Cortex of kidney (tissue), 1 donor: ENCODE data around the gene MYO3B.

ENCODE experiments used
- DNase-seq: peaks from one replicate; lab custom pipeline; 2025; lab: John Stamatoyannopoulos, UW

Gene MYO3B

GRCh38 chr2:170305711-170306110 lies 127.8 kb downstream of the MYO3B start:
- DNase-seq = no peak

GRCh38 chr2:170306293-170306873 lies 128.4 kb downstream of the MYO3B start:
- no peak for DNase-seq

GRCh38 chr2:170307052-170307451 lies 129.1 kb downstream of the MYO3B start:
- DNase-seq = no peak

- no peak for DNase-seq
Measured at GRCh38 chr2:170307555-170308351, 129.8 kb downstream of the MYO3B start.

DNA sequence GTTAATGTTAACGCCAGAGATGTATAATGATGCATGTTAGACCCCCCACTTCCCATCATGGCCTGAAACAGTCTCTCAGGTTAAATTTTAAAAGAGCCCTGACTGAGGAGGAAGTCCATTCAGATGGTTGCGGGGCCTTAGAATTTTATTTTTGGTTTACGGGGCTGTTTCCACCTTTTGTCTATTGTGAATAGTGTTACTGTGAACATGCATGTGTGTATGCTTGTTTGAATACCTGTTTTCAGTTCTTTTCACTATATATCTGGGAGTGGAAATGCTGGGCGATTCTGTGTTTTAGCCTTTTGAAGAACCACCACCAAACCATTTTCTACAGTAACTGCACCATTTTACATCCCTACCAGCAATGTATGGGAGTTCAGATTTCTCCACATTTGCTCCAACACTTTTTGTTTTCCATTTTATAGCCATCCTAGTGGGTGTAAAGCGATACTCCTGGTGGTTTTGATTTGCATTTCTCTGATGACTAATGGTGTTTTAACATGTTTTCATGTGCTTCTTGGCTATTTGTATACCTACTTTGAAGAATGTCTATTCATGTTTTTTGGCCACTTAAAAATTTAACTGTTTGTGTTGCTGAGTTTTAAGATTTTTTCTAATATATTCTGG lies 133.0 kb downstream of the MYO3B start:
- DNase-seq = no peak

- DNase-seq = no peak
Measured at GRCh38 chr2:170313347-170313991, 135.5 kb downstream of the MYO3B start.

DNA sequence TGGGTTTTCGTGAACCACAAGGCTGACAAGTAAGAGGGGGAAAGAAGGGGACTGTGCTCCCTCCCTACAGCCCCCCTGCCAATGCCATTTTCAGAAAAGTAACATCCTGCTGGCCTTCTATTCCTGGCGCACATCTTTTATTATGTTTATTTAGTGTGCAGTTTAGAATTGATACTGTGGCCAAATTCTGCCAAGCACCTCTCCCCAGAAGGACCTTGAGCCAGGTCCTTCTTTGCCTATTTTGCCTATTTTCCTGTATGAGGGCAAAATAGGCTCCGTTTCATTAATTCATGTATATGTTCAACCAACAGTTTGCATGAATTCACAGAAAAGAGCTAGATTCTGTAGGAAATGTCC lies 136.0 kb downstream of the MYO3B start:
- DNase-seq = no peak

GRCh38 chr2:170314744-170315447 lies 136.9 kb downstream of the MYO3B start:
- no peak for DNase-seq

DNA sequence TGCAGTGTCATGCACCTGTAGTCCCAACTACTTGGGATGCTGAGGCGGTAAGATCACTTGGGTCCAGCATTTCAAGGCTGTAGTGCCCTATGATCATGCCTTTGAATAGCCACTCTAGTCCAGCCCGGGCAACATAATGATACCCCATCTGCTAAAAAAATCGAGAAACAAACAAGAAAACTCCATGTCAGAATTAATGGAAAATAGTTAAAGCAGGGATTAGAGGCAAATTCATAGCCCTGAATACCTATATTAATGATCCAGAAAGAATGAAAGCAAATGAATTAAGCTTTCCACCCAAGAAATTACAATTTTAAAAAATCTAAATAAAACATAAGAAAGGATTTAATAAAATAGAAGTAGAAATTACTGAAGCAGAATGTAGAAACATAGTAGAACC lies 143.0 kb downstream of the MYO3B start:
- no peak for DNase-seq

DNA sequence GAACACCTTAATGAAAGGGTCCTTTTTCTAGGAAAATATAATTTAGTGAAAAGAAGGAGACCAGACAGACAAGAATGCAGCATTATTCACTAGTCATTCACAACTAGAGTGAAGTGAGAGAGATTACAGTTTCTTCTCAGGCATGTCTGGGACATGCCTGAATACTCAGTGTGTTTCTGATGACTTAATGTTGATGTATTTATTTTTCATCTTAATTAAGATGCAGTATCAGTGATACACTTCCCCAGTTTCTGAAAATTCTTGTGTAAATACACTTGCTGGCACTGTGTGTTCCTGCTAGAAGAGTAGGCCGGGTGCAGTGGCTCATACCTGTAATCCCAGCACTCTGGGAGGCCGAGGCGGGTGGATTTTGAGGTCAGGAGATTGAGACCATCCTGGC lies 143.6 kb downstream of the MYO3B start:
- DNase-seq = no peak

- no peak for DNase-seq
Measured at GRCh38 chr2:170322140-170322766, 144.3 kb downstream of the MYO3B start.

- no peak for DNase-seq
Measured at GRCh38 chr2:170323743-170324142, 145.8 kb downstream of the MYO3B start.

DNA sequence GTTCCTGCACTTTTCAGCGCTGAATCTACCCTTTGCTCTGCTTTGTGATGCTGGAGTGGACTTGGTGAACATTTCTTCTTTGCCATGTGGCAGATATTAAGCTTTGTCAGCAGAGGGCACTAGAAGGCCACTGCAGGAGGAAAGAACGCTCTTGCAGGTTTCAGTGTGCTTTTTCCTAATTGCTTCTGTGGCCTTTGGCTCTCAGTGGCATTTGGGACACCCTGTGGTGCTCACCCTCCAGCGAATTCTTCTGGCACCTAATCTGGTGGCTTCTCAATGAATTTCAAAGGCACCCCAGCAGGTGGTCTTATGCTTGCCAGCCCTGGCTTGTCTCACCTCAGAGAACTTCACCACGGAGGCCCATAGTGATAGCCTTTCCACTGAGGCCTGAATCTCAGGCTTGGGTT lies 146.7 kb downstream of the MYO3B start:
- no peak for DNase-seq

- no peak for DNase-seq
Measured at GRCh38 chr2:170330881-170331280, 152.9 kb downstream of the MYO3B start.

DNA sequence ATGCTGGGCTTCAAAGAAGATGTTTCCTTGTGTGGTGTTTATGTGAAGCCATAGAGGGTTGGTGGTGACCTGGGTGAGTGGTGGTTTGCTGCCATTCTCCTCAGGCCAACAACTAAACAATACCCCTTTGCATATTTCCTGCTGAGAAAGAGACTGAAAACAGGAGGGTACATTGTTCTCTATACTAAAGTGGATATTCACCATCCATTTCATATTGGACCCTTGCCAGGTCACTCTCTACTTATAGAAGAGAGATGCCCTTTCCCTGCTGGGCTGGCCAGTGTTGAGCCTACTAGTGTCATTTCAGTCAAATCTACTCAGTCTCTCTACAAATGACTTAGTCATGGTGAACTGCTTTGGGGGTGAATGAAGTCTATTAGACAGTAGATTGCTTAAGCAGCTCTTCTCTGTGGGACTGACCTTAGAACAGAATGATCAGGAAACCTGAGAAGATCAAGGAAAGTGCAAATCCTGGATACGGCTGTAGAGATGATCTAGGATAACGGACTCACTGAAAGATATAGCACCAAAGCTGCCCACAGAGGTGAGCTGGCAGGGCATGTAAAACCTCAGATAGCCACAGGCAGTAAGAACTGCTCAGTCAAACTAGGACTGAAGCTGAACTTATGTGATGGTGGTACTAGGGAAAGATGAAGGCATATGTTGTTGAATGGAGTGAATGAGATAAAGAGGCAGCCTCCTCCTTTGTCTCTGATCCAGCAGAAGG lies 154.9 kb downstream of the MYO3B start:
- no peak for DNase-seq

GRCh38 chr2:170335351-170335750 lies 157.4 kb downstream of the MYO3B start:
- no peak for DNase-seq

DNA sequence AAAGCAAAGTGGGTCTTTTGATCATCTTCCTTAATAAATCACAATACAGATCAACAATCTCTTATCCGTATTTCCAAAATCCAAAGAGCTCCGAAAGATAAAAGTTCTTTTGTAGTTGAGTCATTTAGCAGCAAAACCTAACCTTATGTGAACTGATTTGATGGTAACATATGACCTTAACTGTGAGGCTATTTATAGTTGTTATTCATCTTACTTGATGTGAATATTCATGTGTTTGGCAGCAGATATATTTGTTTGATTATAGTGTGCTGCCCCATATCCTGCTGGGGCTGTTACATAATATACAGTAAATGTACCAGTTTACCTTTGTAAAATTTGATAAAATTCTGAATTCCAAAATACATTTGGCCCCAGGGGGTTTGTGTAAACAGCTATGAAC lies 158.5 kb downstream of the MYO3B start:
- DNase-seq = no peak

DNA sequence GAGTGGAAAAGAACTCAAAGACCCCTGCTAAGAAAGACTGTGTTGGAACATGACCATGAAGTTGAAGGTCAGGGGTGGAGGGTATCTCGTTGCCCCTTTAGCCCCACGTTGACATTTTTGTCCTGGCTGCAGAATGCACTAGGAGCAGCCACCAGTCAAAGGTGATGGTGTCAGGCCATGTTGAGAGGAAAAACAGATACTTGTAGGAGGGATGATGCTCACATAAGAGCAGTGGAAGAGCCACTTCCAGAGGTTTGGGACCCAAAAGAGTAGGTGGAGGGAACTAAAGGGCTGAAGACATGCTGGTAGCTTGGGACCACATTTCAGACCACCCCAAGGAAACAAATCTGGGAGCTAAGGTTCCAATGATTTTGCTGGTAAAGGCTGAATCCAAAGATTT lies 159.0 kb downstream of the MYO3B start:
- DNase-seq = no peak

DNA sequence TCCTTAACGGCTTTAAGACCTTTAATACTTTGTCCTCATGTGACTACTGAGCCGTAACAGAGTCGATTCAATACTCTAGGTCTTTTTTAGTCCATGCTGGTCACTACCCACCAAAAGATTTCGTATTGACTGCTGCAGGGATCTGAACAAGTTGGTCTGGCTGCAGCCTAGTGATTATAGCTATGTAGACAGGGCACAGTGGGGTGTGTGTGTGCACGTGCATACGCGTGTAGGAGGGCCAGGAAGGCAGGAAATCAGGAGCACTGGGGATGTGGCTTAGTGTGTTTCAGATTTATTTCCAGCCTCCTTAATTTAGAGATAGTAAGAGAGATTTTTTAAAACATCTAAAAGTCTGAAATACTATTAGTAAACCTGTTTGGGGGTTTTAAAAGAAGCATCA lies 161.4 kb downstream of the MYO3B start:
- DNase-seq = no peak

GRCh38 chr2:170339750-170340692 lies 162.1 kb downstream of the MYO3B start:
- no peak for DNase-seq
